Osteocyte (in vitro differentiated cells): ENCODE results near the gene TMEM154. TPM values are rescaled to one million over a fixed set of nuclear protein-coding genes. Genes with fewer than 3 reads are reported as not detected.

Source experiments
- DNase-seq: peaks from one replicate; pipeline ENCODE4 v3.0.0; 2021; ENCODE audit warnings: mixed read lengths; ENCODE audit not compliant: unreplicated experiment; ENCODE audit errors: extremely low spot score
- H3K27ac Mint-ChIP-seq: one replicate; pipeline ENCODE4 v1.8.0; 2021; ENCODE audit warnings: mild to moderate bottlenecking, mixed read lengths; ENCODE audit not compliant: unreplicated experiment
- H3K27me3 Mint-ChIP-seq: one replicate; pipeline ENCODE4 v1.8.0; 2021; ENCODE audit warnings: mixed read lengths; ENCODE audit not compliant: unreplicated experiment
- H3K36me3 Mint-ChIP-seq: one replicate; pipeline ENCODE4 v1.8.0; 2021; ENCODE audit warnings: mixed read lengths; ENCODE audit not compliant: unreplicated experiment
- H3K4me1 Mint-ChIP-seq: one replicate; pipeline ENCODE4 v1.8.0; 2021; ENCODE audit warnings: mixed read lengths; ENCODE audit not compliant: unreplicated experiment
- H3K4me3 Mint-ChIP-seq: one replicate; pipeline ENCODE4 v1.8.0; 2021; ENCODE audit warnings: mild to moderate bottlenecking, moderate library complexity, mixed read lengths; ENCODE audit not compliant: unreplicated experiment
- H3K9me3 Mint-ChIP-seq: one replicate; pipeline ENCODE4 v1.8.0; 2021; ENCODE audit warnings: mixed read lengths; ENCODE audit not compliant: unreplicated experiment
- total RNA-seq: library from RNA; stranded (reverse); gene quantifications from 2 replicates; pipeline ENCODE4 v1.2.1, GENCODE V29; 2021
- TF ChIP-seq, protein P1 (sequence below): fragments of 200-600 bp; sonication (generic); IDR thresholded peaks from 2 replicates; pipeline ENCODE4 v1.5.0; 2021; ENCODE audit warnings: antibody characterized with exemption, mild to moderate bottlenecking, moderate library complexity

Gene TMEM154
- total RNA-seq, 1 donor from 2014 or later: 1.4 TPM

GRCh38 chr4:152704788-152705187 is 25.0 kb upstream of the TMEM154 start:
- Mint-ChIP-seq H3K4me1 (no peaks in the 10 kb centered on the region), H3K36me3 (no peaks in the 10 kb centered on the region), H3K27me3 (peaks cover 43% of the 10 kb centered on the region), H3K4me3 (no peak overlapping the region), H3K27ac (no peak overlapping the region), H3K9me3 (peaks cover 4% of the 10 kb centered on the region)
- TF ChIP-seq, protein P1, sequence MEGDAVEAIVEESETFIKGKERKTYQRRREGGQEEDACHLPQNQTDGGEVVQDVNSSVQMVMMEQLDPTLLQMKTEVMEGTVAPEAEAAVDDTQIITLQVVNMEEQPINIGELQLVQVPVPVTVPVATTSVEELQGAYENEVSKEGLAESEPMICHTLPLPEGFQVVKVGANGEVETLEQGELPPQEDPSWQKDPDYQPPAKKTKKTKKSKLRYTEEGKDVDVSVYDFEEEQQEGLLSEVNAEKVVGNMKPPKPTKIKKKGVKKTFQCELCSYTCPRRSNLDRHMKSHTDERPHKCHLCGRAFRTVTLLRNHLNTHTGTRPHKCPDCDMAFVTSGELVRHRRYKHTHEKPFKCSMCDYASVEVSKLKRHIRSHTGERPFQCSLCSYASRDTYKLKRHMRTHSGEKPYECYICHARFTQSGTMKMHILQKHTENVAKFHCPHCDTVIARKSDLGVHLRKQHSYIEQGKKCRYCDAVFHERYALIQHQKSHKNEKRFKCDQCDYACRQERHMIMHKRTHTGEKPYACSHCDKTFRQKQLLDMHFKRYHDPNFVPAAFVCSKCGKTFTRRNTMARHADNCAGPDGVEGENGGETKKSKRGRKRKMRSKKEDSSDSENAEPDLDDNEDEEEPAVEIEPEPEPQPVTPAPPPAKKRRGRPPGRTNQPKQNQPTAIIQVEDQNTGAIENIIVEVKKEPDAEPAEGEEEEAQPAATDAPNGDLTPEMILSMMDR: no peak
- DNase-seq: no peak

DNA sequence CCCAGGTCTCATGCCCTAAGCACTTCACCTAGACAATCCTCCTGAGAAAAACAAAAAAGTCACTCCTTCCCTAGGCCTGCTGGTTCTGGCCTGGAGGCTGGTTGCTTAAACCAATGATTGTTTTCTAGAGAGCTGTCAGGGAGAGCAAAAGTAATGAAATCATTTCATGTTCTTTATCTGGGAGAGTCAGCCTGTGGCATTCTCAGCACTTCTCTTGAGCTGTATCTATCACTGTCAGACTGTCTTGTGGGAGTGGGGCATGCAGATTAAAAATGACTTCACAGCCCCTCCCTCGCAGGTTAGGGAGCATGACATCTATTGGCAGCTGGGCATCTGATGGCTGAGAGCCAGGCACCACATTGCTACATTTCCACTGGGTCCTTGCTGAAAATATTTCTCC is 20.4 kb upstream of the TMEM154 start:
- Mint-ChIP-seq H3K4me1 (peaks cover 3% of the 10 kb centered on the region), H3K27me3 (peaks cover 43% of the 10 kb centered on the region), H3K9me3 (peaks cover 4% of the 10 kb centered on the region), H3K4me3 (no peak overlapping the region), H3K36me3 (no peaks in the 10 kb centered on the region), H3K27ac (no peak overlapping the region)
- DNase-seq: no peak
- TF ChIP-seq, protein P1: no peak

DNA sequence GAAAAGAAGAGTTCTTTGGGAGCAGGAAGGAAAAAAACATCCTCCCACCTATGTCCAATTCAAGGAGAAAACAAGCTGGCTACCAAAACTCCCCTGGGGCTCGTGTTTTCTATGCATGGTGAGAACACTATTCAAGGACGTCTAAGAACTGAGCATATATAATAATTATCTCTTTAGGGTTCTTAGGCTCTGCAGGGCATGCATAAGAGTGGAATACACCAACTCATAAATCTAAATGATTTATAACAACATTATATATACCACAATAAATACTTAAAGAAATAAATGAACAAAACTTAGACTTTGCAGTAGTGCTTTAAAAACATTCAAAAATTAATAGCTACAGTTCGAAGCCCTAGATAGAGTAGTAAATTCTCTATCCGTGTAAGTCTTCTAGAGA is 19.5 kb upstream of the TMEM154 start:
- Mint-ChIP-seq H3K9me3 (peaks cover 4% of the 10 kb centered on the region), H3K27me3 (peaks cover 43% of the 10 kb centered on the region), H3K27ac (no peak overlapping the region), H3K36me3 (no peaks in the 10 kb centered on the region), H3K4me3 (no peak overlapping the region), H3K4me1 (peaks cover 3% of the 10 kb centered on the region)
- no peak for DNase-seq
- TF ChIP-seq, protein P1: no peak

DNA sequence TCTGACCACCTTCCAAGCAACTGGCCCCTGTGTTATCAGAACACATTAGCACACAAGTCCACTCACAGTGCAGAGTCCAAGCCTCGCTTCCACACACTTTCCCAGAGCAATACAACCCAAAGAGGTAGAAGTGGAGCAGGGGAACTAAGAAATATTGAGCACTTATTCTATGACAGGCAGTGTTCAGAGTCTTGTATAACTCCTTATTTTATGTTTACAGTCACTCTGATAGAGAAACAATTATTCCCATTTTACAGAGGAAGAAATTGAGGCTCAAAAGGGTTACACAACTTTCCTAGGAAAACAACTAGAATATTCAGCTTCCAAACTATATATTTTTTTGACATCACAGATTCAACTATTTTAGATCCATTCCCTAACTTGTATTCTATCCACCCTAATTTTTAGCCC is 18.3 kb upstream of the TMEM154 start:
- H3K36me3 Mint-ChIP-seq: no peaks in the 10 kb centered on the region
- H3K4me3 Mint-ChIP-seq: no peak overlapping the region
- DNase-seq: no peak
- H3K27ac Mint-ChIP-seq: no peak overlapping the region
- H3K27me3 Mint-ChIP-seq: peaks cover 44% of the 10 kb centered on the region
- TF ChIP-seq, protein P1: no peak
- no peaks in the 10 kb centered on the region for H3K9me3 Mint-ChIP-seq
- peaks cover 3% of the 10 kb centered on the region for H3K4me1 Mint-ChIP-seq

GRCh38 chr4:152697284-152698088 is 17.7 kb upstream of the TMEM154 start:
- Mint-ChIP-seq H3K27ac (no peak overlapping the region), H3K4me3 (no peak overlapping the region), H3K9me3 (no peaks in the 10 kb centered on the region), H3K27me3 (peaks cover 45% of the 10 kb centered on the region), H3K36me3 (no peaks in the 10 kb centered on the region), H3K4me1 (peaks cover 3% of the 10 kb centered on the region)
- no peak for DNase-seq
- TF ChIP-seq, protein P1: no peak
